ENCODE data around the gene PACRG.

DNA sequence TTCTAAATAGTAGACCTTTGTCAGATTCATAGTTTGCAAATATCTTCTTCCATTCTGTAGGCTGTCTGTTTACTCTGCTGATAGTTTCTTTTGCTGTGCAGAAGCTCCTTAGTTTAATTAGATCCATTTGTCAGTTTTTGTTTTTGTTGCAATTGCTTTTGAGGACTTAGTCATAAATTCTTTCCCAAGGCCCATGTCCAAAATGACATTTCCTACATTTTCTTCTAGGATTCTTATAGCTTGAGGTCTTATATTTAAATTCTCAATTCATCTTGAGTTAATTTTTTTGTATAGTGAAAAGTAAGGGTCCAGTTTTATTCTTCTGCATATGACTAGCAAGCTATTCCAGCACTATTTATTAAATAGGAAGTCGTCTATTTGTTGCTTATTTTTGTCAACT, 287.0 kb downstream of the PACRG start:
- TF ChIP-seq, protein P1, sequence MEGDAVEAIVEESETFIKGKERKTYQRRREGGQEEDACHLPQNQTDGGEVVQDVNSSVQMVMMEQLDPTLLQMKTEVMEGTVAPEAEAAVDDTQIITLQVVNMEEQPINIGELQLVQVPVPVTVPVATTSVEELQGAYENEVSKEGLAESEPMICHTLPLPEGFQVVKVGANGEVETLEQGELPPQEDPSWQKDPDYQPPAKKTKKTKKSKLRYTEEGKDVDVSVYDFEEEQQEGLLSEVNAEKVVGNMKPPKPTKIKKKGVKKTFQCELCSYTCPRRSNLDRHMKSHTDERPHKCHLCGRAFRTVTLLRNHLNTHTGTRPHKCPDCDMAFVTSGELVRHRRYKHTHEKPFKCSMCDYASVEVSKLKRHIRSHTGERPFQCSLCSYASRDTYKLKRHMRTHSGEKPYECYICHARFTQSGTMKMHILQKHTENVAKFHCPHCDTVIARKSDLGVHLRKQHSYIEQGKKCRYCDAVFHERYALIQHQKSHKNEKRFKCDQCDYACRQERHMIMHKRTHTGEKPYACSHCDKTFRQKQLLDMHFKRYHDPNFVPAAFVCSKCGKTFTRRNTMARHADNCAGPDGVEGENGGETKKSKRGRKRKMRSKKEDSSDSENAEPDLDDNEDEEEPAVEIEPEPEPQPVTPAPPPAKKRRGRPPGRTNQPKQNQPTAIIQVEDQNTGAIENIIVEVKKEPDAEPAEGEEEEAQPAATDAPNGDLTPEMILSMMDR (IDR thresholded peaks at IDR 0.05), result no peak
- no peak for TF ChIP-seq POLR2A (IDR thresholded peaks at IDR 0.05)
- TF ChIP-seq POLR2AphosphoS5 (IDR thresholded peaks at IDR 0.05), result no peak

All from prostate gland (tissue), 2 donors.